Karpas-422 (cell line): ENCODE measurements around the gene TYW1B. TPM values are rescaled to one million over a fixed set of nuclear protein-coding genes. Genes with fewer than 3 reads are reported as not detected.
"Not testable (repeated sequence)": the region's sequence is repeated elsewhere in the genome, so short reads cannot be mapped to it uniquely, and the experiment has no call there.

Source experiments
- DNase-seq: peaks from one replicate; pipeline ENCODE4 v3.0.0-alpha.2; 2015
- H2AFZ ChIP-seq: fragments of 200-600 bp; sonication (generic); 2 replicates; pipeline ENCODE4 v1.6.1; 2014; ENCODE audit warnings: antibody characterized with exemption, low read length, mixed read lengths
- H3K27ac ChIP-seq: fragments of 200-600 bp; sonication (generic); 2 replicates; pipeline ENCODE4 v1.5.1; 2014; ENCODE audit warnings: mild to moderate bottlenecking, low read length, moderate library complexity
- H3K27me3 ChIP-seq: fragments of 200-600 bp; sonication (generic); 2 replicates; pipeline ENCODE4 v1.6.1; 2014; ENCODE audit warnings: low read length, mixed read lengths
- H3K36me3 ChIP-seq: fragments of 200-600 bp; sonication (generic); 2 replicates; pipeline ENCODE4 v1.6.1; 2014; ENCODE audit warnings: low read length, mixed read lengths; ENCODE audit not compliant: insufficient read depth
- H3K4me1 ChIP-seq: fragments of 200-600 bp; sonication (generic); 2 replicates; pipeline ENCODE4 v1.6.1; 2014; ENCODE audit warnings: mild to moderate bottlenecking, low read length, mixed read lengths
- H3K4me2 ChIP-seq: fragments of 200-600 bp; sonication (generic); 2 replicates; pipeline ENCODE4 v1.6.1; 2014; ENCODE audit warnings: low read length, low read depth, mild to moderate bottlenecking; ENCODE audit not compliant: poor library complexity, severe bottlenecking
- H3K4me3 ChIP-seq: fragments of 200-600 bp; sonication (generic); 2 replicates; pipeline ENCODE4 v1.5.1; 2014; ENCODE audit warnings: mild to moderate bottlenecking, antibody characterized with exemption, low read length, mixed read lengths
- H3K79me2 ChIP-seq: fragments of 200-600 bp; sonication (generic); 2 replicates; pipeline ENCODE4 v1.6.1; 2014; ENCODE audit warnings: mild to moderate bottlenecking, low read length, mixed read lengths
- H3K9ac ChIP-seq: fragments of 200-600 bp; sonication (generic); 2 replicates; pipeline ENCODE4 v1.6.0; 2014; ENCODE audit warnings: low read length
- H3K9me2 ChIP-seq: fragments of 200-600 bp; sonication (generic), shearing (Covaris generic); replicated peaks from 2 replicates; pipeline ENCODE4 v1.6.0; 2014; ENCODE audit warnings: mild to moderate bottlenecking, low read length, moderate library complexity; ENCODE audit not compliant: insufficient read depth
- H3K9me3 ChIP-seq: fragments of 300-700, 200-600 bp; sonication (generic); 2 replicates; pipeline ENCODE4 v1.6.1; 2014; ENCODE audit warnings: low read length, mixed read lengths
- H4K20me1 ChIP-seq: fragments of 200-600 bp; sonication (generic); 2 replicates; pipeline ENCODE4 v1.6.1; 2014; ENCODE audit warnings: mild to moderate bottlenecking, antibody characterized with exemption, low read length, low read depth; ENCODE audit not compliant: insufficient read depth
- total RNA-seq: library from RNA; depleted of rRNA; stranded (reverse); fragments of >200 nt; shearing (Covaris generic); gene quantifications from 2 replicates; pipeline ENCODE4 v1.2.3, GENCODE V29; 2014; ENCODE audit warnings: low replicate concordance

Gene TYW1B
- total RNA-seq, 1 experiment from 2014 or later, result 4.0 TPM

DNA sequence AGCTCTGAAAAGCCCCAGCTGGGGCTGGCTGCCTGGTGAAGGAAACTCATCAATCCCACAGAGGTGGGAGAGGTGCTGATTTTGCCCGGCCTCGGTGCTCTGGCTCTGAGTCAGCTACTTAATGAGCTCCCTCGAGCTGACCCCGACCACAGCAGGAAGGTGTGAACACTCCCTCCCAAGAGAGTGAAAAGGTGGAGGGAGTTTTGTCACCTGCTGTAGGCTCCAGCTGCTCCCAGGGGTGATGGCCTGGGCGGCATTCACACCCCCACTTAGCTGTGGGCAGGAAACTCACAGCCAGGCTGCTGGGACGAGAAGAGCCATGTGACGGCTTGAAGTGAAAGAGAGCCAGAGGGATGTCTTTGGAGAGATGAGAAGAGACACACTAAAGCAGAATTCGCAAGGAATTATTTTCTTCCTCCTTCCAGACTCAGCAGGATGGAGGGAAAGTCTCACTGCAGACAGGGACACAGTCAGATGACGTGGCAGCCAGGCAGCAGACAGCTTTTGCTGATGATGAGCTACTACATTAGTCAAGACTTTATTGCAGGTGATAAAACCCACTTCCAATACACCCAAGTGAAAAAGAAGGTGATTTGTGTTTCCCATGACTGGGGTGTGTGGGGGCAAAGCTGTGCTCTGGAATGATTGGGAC lies 281.3 kb downstream of the TYW1B start:
- H3K4me2 ChIP-seq, H4K20me1 ChIP-seq, H3K27ac ChIP-seq, H3K9me2 ChIP-seq, H3K9ac ChIP-seq, H3K4me1 ChIP-seq, H3K79me2 ChIP-seq, H3K27me3 ChIP-seq, H2AFZ ChIP-seq, H3K9me3 ChIP-seq, H3K36me3 ChIP-seq, DNase-seq, H3K4me3 ChIP-seq: not testable (repeated sequence)

DNA sequence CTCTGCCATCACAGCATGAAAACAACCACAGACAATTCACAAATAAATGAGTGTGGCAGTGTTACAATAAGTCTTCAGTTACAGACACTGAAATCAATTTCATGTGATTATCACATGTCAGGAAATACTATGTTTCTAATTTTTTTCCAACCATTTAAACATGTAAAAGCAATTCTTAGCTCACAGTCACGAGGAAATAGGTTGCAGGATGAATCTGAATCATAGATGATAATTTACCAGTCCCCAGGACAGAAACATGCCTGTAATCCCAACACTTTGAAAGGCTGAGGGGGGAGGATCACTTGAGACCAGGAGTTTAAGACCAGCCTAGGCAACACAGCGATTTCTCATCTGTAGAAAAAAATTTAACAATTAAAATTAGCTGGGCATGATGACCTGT lies 283.5 kb downstream of the TYW1B start:
- not testable (repeated sequence) for H3K9me2 ChIP-seq, H3K4me2 ChIP-seq, H3K79me2 ChIP-seq, DNase-seq, H3K4me1 ChIP-seq, H3K27me3 ChIP-seq, H2AFZ ChIP-seq, H3K9me3 ChIP-seq, H3K9ac ChIP-seq, H3K27ac ChIP-seq, H4K20me1 ChIP-seq, H3K4me3 ChIP-seq, H3K36me3 ChIP-seq

DNA sequence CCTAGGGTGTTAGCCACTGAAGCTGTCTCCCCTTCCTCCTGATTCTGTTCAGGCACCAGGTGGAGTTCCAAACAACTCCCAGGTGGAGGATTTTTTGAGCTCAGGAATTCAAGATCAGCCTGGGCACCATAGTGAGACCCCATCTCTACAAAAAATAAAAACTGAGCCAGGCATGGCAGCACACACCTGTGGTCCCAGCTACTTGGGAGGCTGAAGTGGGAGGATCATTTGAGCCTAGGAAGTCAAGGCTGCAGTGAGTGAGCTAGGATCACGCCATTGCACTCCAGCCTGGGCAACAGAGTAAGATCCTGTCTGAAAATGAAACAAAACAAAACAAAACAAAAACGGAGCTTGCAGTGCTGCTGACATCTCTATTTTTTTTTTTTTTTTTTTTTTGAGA lies 287.1 kb downstream of the TYW1B start:
- H3K36me3 ChIP-seq, result no peaks in the 10 kb centered on the region
- no peaks in the 10 kb centered on the region for H3K9me3 ChIP-seq
- no peak overlapping the region for H3K27ac ChIP-seq
- no peak overlapping the region for H3K4me3 ChIP-seq
- H4K20me1 ChIP-seq, result no peaks in the 10 kb centered on the region
- no peaks in the 10 kb centered on the region for H3K27me3 ChIP-seq
- H2AFZ ChIP-seq, result no peak overlapping the region
- H3K9me2 ChIP-seq, result no peaks in the 10 kb centered on the region
- DNase-seq, result no peak
- H3K4me2 ChIP-seq, result no peak overlapping the region
- no peaks in the 10 kb centered on the region for H3K79me2 ChIP-seq
- H3K9ac ChIP-seq, result no peak overlapping the region
- H3K4me1 ChIP-seq, result no peaks in the 10 kb centered on the region

DNA sequence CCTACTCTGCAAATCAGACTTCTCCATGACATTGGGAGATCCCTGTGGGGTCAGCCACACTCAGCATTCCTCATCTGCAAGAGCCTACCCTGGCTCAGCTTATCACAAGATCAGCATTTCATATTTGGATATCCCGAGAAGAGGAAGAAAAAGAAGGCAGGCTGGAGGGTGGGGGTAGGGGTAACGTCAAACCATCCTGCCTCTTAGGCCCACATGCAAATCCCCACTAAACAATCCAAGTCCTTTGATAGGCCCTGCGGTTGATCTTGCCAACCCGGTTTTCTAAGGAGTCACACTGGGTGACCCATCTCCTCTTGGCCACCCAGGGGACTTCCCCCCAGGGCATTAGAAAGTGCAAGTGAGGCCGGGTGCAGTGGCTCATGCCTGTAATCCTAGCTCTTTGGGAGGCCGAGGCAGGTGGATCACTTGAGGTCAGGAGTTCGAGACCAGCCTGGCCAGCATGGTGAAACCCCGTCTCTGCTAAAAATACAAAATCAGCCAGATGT lies 287.8 kb downstream of the TYW1B start:
- no peaks in the 10 kb centered on the region for H3K4me1 ChIP-seq
- no peak overlapping the region for H3K27ac ChIP-seq
- no peaks in the 10 kb centered on the region for H3K36me3 ChIP-seq
- H3K79me2 ChIP-seq, result no peaks in the 10 kb centered on the region
- H4K20me1 ChIP-seq, result no peaks in the 10 kb centered on the region
- H3K9me2 ChIP-seq, result no peaks in the 10 kb centered on the region
- no peak overlapping the region for H3K4me3 ChIP-seq
- DNase-seq, result no peak
- no peak overlapping the region for H3K4me2 ChIP-seq
- no peaks in the 10 kb centered on the region for H3K9me3 ChIP-seq
- H3K9ac ChIP-seq, result no peak overlapping the region
- no peak overlapping the region for H2AFZ ChIP-seq
- H3K27me3 ChIP-seq, result no peaks in the 10 kb centered on the region

DNA sequence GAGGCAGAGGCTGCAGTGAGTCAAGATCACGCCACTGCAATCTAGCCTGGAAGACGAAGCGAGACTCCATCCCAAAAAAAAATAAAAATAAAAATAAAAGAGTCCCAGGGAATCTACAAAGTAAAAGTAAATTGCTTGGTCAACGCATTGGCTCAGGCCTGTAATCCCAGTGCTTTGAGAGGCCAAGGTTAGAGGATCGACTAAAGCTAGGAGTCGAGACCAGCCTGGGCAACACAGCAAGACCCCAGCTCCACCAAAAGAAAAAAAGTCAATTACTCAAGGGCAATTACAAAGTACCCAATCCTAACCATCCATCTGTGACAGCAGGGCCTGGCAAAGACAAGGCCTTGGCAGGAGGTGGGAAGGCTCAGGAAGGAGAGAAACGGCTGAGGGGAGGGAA lies 288.3 kb downstream of the TYW1B start:
- no peak overlapping the region for H3K9ac ChIP-seq
- H3K27ac ChIP-seq, result no peak overlapping the region
- no peaks in the 10 kb centered on the region for H3K9me2 ChIP-seq
- no peak for DNase-seq
- H3K36me3 ChIP-seq, result no peaks in the 10 kb centered on the region
- no peak overlapping the region for H3K4me2 ChIP-seq
- H3K9me3 ChIP-seq, result no peaks in the 10 kb centered on the region
- no peak overlapping the region for H3K4me3 ChIP-seq
- H3K4me1 ChIP-seq, result no peaks in the 10 kb centered on the region
- no peaks in the 10 kb centered on the region for H4K20me1 ChIP-seq
- H2AFZ ChIP-seq, result no peak overlapping the region
- no peaks in the 10 kb centered on the region for H3K27me3 ChIP-seq
- H3K79me2 ChIP-seq, result no peaks in the 10 kb centered on the region

DNA sequence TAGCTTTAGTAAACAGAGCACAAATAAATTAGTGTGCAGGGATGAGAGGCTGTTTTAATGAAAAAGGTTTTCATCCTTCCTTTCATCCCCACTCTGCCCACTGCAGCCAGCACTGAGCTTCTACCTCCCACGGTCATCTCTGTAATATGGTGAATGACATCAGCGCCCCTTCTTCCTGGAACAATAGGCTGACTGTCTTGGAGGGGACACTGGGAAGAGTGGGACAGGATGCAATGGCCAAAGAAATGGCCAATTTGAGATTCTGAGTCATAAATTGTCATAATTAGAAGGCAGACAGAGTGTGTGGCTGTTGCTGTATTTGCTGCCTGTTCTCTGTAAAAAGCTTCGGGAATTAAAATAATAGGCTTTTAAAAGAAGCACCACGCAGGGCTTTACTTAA lies 289.1 kb downstream of the TYW1B start:
- H2AFZ ChIP-seq, result no peak overlapping the region
- no peaks in the 10 kb centered on the region for H4K20me1 ChIP-seq
- H3K4me2 ChIP-seq, result no peak overlapping the region
- no peak for DNase-seq
- no peaks in the 10 kb centered on the region for H3K4me1 ChIP-seq
- no peak overlapping the region for H3K27ac ChIP-seq
- no peaks in the 10 kb centered on the region for H3K79me2 ChIP-seq
- no peak overlapping the region for H3K4me3 ChIP-seq
- H3K9ac ChIP-seq, result no peak overlapping the region
- H3K27me3 ChIP-seq, result no peaks in the 10 kb centered on the region
- no peaks in the 10 kb centered on the region for H3K9me2 ChIP-seq
- H3K9me3 ChIP-seq, result no peaks in the 10 kb centered on the region
- no peaks in the 10 kb centered on the region for H3K36me3 ChIP-seq

DNA sequence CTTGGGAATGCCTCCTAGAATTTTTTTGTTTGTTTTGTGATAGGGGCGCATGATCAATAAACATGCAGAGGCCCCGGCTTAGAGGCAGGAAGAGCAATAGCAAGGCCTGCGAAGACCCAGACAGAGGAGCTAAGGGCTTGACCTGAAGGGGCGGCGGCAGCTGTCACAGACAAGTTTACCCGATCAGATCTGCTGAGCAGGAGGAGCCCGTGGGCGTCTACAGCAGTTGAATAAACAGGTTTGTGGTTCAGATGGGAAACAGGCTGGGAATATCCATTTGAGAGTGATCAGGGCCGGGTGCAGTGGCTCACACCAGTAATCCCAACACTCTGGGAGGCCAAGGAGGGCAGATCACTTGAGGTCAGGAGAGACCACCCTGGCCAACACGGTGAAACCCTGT lies 289.9 kb downstream of the TYW1B start:
- Histone ChIP-seq H4K20me1 (no peaks in the 10 kb centered on the region), H3K79me2 (no peaks in the 10 kb centered on the region), H3K27ac (no peak overlapping the region), H2AFZ (no peak overlapping the region), H3K9me2 (no peaks in the 10 kb centered on the region), H3K9ac (no peak overlapping the region), H3K4me2 (no peak overlapping the region), H3K36me3 (no peaks in the 10 kb centered on the region), H3K27me3 (no peaks in the 10 kb centered on the region), H3K9me3 (no peaks in the 10 kb centered on the region), H3K4me1 (no peaks in the 10 kb centered on the region), H3K4me3 (no peak overlapping the region)
- DNase-seq, result no peak

DNA sequence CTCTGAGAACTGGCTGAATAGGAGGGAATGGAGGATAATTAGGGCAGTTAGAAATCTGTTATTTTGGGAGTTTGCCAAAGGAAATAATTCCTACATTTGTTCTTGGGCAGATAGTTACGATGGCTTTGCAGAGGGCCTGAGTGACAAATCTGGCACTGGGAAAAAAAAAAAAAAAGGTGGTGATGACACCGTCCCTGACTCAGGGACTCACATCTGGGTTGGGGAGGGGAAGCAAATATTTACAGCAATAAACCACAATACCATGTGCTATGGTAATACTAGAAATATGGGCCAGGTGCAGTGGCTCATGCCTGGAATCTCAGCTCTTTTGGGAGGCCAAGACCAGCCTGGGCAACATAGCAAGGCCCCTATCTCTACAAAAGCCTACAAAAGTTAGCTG lies 292.0 kb downstream of the TYW1B start:
- not testable (repeated sequence) for H3K79me2 ChIP-seq, H3K4me2 ChIP-seq, H3K27me3 ChIP-seq, H3K9ac ChIP-seq, H3K9me2 ChIP-seq, H3K27ac ChIP-seq, H2AFZ ChIP-seq, H3K4me1 ChIP-seq, DNase-seq, H4K20me1 ChIP-seq, H3K36me3 ChIP-seq, H3K4me3 ChIP-seq, H3K9me3 ChIP-seq

DNA sequence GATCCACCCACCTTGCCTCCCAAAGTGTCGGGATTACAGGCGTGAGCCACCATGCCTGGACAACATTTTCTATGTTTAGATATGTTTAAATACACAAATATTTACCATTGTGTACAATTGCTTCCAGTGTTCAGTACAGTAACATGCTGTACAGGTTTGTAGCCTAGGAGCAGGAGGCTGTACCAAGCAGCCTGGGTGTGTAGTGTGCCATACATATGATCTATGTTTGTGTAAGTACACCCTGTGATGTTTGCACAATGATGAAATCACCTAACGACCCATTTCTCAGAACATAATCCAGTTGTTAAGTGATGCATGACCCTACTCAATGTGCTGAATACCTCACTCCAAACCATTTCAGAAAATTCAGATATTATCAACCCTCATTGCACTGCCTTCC lies 297.0 kb downstream of the TYW1B start:
- H3K27ac ChIP-seq, result not testable (repeated sequence)

More for the DNA sequence above, 297.0 kb downstream of the TYW1B start:
- not testable (repeated sequence) for H3K9ac ChIP-seq, H3K4me2 ChIP-seq, H3K9me3 ChIP-seq, H3K36me3 ChIP-seq, H4K20me1 ChIP-seq, DNase-seq, H3K4me3 ChIP-seq, H3K27me3 ChIP-seq, H3K79me2 ChIP-seq, H3K9me2 ChIP-seq, H2AFZ ChIP-seq, H3K4me1 ChIP-seq
